ENCODE measurements around the gene MRPL52. TPM values are rescaled to one million over a fixed set of nuclear protein-coding genes. Genes with fewer than 3 reads are reported as not detected.

Gene MRPL52
- total RNA-seq, 6 experiments from 2014 or later: 135 to 195 (median 167) TPM

DNA sequence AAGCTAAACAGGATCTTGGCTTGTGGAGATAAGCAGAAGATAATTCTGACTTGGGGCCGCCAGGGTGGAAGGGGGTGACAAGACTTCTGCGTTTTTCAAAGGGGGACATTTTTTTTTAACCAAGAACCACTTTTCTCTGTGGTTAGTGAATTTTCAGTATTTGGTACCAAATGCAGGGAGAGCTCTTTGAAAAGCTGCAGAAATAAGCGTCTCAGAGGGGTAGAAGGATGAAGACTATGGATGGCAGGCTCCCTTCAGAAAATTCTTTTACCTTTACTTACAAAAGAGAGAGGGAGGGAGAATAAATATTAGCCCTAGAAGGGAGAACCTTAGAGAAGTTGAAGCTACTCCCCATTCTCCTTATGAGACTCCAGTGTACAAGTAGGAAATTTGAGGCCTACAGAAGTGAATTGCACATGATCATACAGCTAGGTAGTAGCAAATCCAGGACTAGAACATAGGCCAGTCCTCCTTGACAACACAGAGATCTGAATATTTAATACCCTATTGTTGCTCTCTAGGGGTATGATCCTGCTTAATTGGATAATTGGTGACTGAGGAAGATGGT is 840 bp downstream of the MRPL52 start:
- no peaks in the 10 kb centered on the region; the same call in 1 of the 2 replicates for H3K27me3 Mint-ChIP-seq (ENCODE audit: insufficient read depth)
- peak overlapping the region; percentile 92 for H3K4me3 Mint-ChIP-seq
- no peak for DNase-seq
- TF ChIP-seq, protein P1, sequence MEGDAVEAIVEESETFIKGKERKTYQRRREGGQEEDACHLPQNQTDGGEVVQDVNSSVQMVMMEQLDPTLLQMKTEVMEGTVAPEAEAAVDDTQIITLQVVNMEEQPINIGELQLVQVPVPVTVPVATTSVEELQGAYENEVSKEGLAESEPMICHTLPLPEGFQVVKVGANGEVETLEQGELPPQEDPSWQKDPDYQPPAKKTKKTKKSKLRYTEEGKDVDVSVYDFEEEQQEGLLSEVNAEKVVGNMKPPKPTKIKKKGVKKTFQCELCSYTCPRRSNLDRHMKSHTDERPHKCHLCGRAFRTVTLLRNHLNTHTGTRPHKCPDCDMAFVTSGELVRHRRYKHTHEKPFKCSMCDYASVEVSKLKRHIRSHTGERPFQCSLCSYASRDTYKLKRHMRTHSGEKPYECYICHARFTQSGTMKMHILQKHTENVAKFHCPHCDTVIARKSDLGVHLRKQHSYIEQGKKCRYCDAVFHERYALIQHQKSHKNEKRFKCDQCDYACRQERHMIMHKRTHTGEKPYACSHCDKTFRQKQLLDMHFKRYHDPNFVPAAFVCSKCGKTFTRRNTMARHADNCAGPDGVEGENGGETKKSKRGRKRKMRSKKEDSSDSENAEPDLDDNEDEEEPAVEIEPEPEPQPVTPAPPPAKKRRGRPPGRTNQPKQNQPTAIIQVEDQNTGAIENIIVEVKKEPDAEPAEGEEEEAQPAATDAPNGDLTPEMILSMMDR (IDR thresholded peaks at IDR 0.05): no peak
- no peaks in the 10 kb centered on the region for H3K9me3 Mint-ChIP-seq
- peaks cover 12% of the 10 kb centered on the region for H3K36me3 Mint-ChIP-seq (ENCODE audit: low read depth)
- H3K4me1 Mint-ChIP-seq (ENCODE audit: low read depth): peaks cover 25% of the 10 kb centered on the region
- peak overlapping the region; percentile 93 for H3K27ac Mint-ChIP-seq

- Mint-ChIP-seq H3K9me3 (no peaks in the 10 kb centered on the region), H3K36me3 (ENCODE audit: low read depth) (peaks cover 31% of the 10 kb centered on the region), H3K4me3 (no peak overlapping the region; the same call in 1 of the 2 replicates), H3K27ac (peak overlapping the region; percentile 93), H3K4me1 (ENCODE audit: low read depth) (peaks cover 38% of the 10 kb centered on the region), H3K27me3 (ENCODE audit: insufficient read depth) (no peaks in the 10 kb centered on the region; the same call in none of the 2 replicates)
- DNase-seq: no peak
- TF ChIP-seq, protein P1 (IDR thresholded peaks at IDR 0.05): no peak
These were observed 5.8 kb downstream of the MRPL52 start for GRCh38 chr14:22835505-22835904.

GRCh38 chr14:22836301-22837113 is 6.8 kb downstream of the MRPL52 start, which contains the start of gene MMP14:
MMP14 (plus strand) TSS chr14:22836585; CDS start chr14:22836818, 233 bp downstream.
- peak within 1 kb of the TSS; percentile 93 for H3K27ac Mint-ChIP-seq

GRCh38 chr14:22837114-22837749 is 7.5 kb downstream of the MRPL52 start:
- Mint-ChIP-seq H3K9me3 (no peaks in the 10 kb centered on the region), H3K27ac (peak overlapping the region; percentile 93), H3K36me3 (ENCODE audit: low read depth) (peaks cover 33% of the 10 kb centered on the region), H3K4me3 (peak overlapping the region; percentile 99), H3K27me3 (ENCODE audit: insufficient read depth) (no peaks in the 10 kb centered on the region; the same call in 1 of the 2 replicates), H3K4me1 (ENCODE audit: low read depth) (peaks cover 44% of the 10 kb centered on the region)
- TF ChIP-seq, protein P1 (IDR thresholded peaks at IDR 0.05): peak; percentile 11; the same call in 1 of the 2 replicates
- DNase-seq: peak; percentile 60

More at GRCh38 chr14:22836301-22837113, 6.8 kb downstream of the MRPL52 start, which contains the start of gene MMP14:
- Mint-ChIP-seq H3K9me3 (no peaks in the 10 kb centered on the region), H3K4me3 (peak within 1 kb of the TSS; percentile 99), H3K4me1 (ENCODE audit: low read depth) (peaks cover 40% of the 10 kb centered on the region), H3K27me3 (ENCODE audit: insufficient read depth) (no peaks in the 10 kb centered on the region; the same call in 1 of the 2 replicates), H3K36me3 (ENCODE audit: low read depth) (peaks cover 33% of the 10 kb centered on the region)
- TF ChIP-seq, protein P1 (IDR thresholded peaks at IDR 0.05): peak; percentile 71
- DNase-seq: peak; percentile 79

DNA sequence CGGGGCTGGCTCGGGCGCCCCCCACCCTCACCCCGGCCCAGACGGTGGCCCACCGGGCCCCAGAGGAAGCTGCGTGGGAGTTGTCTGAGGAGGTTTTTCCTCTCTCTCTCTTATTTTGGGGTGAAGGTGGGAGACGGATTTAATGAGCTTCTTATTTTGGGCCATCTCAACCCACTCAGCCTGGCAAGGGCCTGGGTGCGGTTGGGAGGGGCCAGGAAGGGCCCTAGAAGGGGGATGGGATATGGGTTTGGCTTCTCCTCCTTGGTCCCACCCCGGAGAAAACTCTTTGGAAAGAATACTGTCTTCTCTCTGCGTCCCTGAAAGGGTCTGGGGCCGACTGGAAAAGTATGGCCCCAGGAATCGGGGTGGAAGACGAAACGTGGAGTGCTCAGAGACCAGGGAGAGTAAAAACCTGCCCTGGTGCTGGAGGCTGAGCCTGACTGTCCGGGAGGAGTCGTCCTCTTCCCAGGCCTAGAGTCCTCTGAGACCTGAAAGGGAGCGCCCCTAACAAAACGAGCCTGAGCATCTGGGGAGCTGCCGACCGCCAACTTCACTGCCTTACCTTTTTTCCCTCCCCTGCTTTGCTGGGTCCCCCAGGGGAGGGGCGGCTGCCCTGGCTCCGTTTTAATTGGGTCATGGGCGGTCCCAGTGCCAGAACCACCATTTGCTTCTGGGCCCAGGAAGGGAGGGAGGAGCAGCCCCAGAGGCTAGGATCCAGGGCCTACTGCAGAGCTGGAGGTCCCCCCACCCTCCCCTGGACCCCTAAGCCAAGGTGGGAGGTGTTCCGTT is 8.3 kb downstream of the MRPL52 start:
- peaks cover 38% of the 10 kb centered on the region for H3K36me3 Mint-ChIP-seq (ENCODE audit: low read depth)
- H3K4me3 Mint-ChIP-seq: peak overlapping the region; percentile 99
- peak overlapping the region; percentile 93 for H3K27ac Mint-ChIP-seq
- TF ChIP-seq, protein P1 (IDR thresholded peaks at IDR 0.05): no peak
- no peaks in the 10 kb centered on the region for H3K9me3 Mint-ChIP-seq
- H3K27me3 Mint-ChIP-seq (ENCODE audit: insufficient read depth): peaks cover 2% of the 10 kb centered on the region
- DNase-seq: peak; percentile 42
- peaks cover 44% of the 10 kb centered on the region for H3K4me1 Mint-ChIP-seq (ENCODE audit: low read depth)

Data from HFFc6 (cell line).